ENCODE data around the gene SEMA6B. TPM values are rescaled to one million over a fixed set of nuclear protein-coding genes. Genes with fewer than 3 reads are reported as not detected.

The SEMA6B gene
- total and polyA plus RNA-seq, 2 experiments from 2014 or later: 0.50 to 3.2 TPM

DNA sequence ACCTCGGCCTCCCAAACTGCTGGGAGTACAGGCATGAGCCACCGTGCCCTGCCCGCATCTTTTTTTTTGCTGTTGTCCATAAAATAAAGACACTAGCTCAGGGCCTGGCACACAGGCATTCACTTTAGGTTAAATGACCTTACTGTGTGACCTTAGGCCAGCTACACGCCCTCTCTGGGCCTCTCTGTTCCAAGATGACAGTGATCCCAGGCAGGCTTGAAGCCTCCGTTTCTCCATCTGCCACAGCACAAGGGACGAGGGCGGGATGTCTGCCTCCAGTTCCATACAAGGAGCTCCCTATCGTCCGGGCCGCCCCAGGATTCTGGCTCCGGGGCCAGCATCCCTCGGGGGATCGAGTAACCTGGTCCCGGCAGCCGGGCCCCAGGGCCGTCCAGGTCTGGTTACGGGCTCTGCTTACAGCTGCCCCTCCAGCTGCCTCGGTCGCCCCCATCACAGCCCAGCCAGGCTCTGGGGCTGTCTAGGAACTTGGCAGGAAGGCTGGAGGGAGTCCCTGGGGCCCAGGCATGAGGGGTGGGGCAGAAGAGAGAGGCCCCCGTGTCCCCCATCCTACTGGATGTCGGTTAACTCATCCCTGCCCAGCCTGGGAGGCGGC is 11.9 kb upstream of the SEMA6B start:
- Histone ChIP-seq H3K9me3 (ENCODE audit: low read depth) (no peaks in the 10 kb centered on the region), H3K36me3 (replicated peaks; ENCODE audit: insufficient read depth, low read depth) (no peaks in the 10 kb centered on the region), H3K4me1 (ENCODE audit: insufficient read depth) (peaks cover 13% of the 10 kb centered on the region), H3K79me2 (no peaks in the 10 kb centered on the region), H3K9me2 (replicated peaks; ENCODE audit: insufficient read depth) (no peaks in the 10 kb centered on the region), H3K4me3 (no peak overlapping the region), H4K20me1 (ENCODE audit: insufficient read depth, poor library complexity, severe bottlenecking) (no peaks in the 10 kb centered on the region), H2AFZ (no peak overlapping the region), H3K27me3 (no peaks in the 10 kb centered on the region), H3K4me2 (peak overlapping the region; percentile 60), H3K27ac (no peak overlapping the region)
- DNase-seq (ENCODE audit: low spot score): peak; percentile 19
- 64% methylated on average over 20 of the region's 22 CpGs for WGBS (ENCODE audit: low lambda C conversion rate, missing lambda C conversion rate)
- TF ChIP-seq EZH2 (IDR thresholded peaks at IDR 0.05; ENCODE audit: borderline replicate concordance) (no peak), EZH2phosphoT487 (IDR thresholded peaks at IDR 0.05; ENCODE audit: low read depth, severe bottlenecking, unreplicated experiment) (no peak)
- TF ChIP-seq, protein P1, sequence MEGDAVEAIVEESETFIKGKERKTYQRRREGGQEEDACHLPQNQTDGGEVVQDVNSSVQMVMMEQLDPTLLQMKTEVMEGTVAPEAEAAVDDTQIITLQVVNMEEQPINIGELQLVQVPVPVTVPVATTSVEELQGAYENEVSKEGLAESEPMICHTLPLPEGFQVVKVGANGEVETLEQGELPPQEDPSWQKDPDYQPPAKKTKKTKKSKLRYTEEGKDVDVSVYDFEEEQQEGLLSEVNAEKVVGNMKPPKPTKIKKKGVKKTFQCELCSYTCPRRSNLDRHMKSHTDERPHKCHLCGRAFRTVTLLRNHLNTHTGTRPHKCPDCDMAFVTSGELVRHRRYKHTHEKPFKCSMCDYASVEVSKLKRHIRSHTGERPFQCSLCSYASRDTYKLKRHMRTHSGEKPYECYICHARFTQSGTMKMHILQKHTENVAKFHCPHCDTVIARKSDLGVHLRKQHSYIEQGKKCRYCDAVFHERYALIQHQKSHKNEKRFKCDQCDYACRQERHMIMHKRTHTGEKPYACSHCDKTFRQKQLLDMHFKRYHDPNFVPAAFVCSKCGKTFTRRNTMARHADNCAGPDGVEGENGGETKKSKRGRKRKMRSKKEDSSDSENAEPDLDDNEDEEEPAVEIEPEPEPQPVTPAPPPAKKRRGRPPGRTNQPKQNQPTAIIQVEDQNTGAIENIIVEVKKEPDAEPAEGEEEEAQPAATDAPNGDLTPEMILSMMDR (IDR thresholded peaks at IDR 0.05; ENCODE audit: poor library complexity): no peak

DNA sequence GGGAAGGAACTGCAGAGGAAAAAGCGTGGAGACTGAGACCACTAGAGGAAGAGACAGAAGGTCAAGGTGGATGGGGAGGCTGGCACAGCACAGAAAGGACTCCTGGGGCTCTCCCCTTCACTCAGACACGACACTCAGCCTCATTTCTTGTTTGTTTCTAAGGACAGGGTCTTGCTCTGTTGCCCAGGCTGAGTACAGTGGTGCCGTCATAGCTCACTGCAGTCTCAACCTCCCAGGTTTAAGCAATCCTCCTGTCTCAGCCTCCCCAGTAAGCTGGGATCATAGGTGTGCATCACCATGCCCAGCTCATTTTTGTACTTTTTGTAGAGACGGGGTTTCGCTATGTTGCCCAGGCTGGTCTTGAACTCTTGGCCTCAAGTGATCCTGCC is 11.4 kb upstream of the SEMA6B start:
- WGBS (ENCODE audit: low lambda C conversion rate, missing lambda C conversion rate): 92% methylated on average over 5 of the region's 5 CpGs
- Histone ChIP-seq H3K9me3 (ENCODE audit: low read depth) (no peaks in the 10 kb centered on the region), H3K4me3 (no peak overlapping the region), H3K27me3 (no peaks in the 10 kb centered on the region), H3K4me2 (no peak overlapping the region), H3K4me1 (ENCODE audit: insufficient read depth) (peaks cover 13% of the 10 kb centered on the region), H3K27ac (no peak overlapping the region), H3K79me2 (no peaks in the 10 kb centered on the region), H2AFZ (no peak overlapping the region), H3K9me2 (replicated peaks; ENCODE audit: insufficient read depth) (no peaks in the 10 kb centered on the region), H3K36me3 (replicated peaks; ENCODE audit: insufficient read depth, low read depth) (no peaks in the 10 kb centered on the region), H4K20me1 (ENCODE audit: insufficient read depth, poor library complexity, severe bottlenecking) (no peaks in the 10 kb centered on the region)
- no peak for DNase-seq (ENCODE audit: low spot score)
- no peak for TF ChIP-seq EZH2phosphoT487 (IDR thresholded peaks at IDR 0.05; ENCODE audit: low read depth, severe bottlenecking, unreplicated experiment)
- TF ChIP-seq EZH2 (IDR thresholded peaks at IDR 0.05; ENCODE audit: borderline replicate concordance): no peak
- TF ChIP-seq, protein P1 (IDR thresholded peaks at IDR 0.05; ENCODE audit: poor library complexity): no peak

DNA sequence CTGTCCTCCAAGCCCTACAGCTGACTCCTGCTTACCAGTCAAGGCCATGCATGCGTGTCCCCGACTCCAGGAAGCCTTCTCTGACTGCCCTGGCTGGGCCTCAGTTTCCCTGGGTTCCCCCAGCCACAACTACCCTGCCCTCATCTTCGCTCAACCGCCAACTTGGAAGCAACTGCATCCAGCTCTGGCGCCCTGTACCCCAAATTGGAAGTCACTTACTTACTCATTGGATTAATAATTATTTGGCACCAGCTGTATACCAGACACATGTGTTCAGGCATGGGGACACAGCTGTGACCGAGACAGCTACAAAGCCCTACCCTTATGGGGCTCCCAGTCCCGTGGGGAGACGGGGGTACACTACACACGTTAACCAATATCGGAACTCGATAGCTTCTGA is 10.9 kb upstream of the SEMA6B start:
- Histone ChIP-seq H3K9me2 (replicated peaks; ENCODE audit: insufficient read depth) (no peaks in the 10 kb centered on the region), H3K36me3 (replicated peaks; ENCODE audit: insufficient read depth, low read depth) (no peaks in the 10 kb centered on the region), H2AFZ (no peak overlapping the region), H3K27ac (no peak overlapping the region), H3K79me2 (no peaks in the 10 kb centered on the region), H3K4me1 (ENCODE audit: insufficient read depth) (peaks cover 8% of the 10 kb centered on the region), H4K20me1 (ENCODE audit: insufficient read depth, poor library complexity, severe bottlenecking) (no peaks in the 10 kb centered on the region), H3K4me3 (no peak overlapping the region), H3K4me2 (no peak overlapping the region), H3K27me3 (no peaks in the 10 kb centered on the region), H3K9me3 (ENCODE audit: low read depth) (no peaks in the 10 kb centered on the region)
- TF ChIP-seq, protein P1 (IDR thresholded peaks at IDR 0.05; ENCODE audit: poor library complexity): no peak
- TF ChIP-seq EZH2 (IDR thresholded peaks at IDR 0.05; ENCODE audit: borderline replicate concordance) (no peak), EZH2phosphoT487 (IDR thresholded peaks at IDR 0.05; ENCODE audit: low read depth, severe bottlenecking, unreplicated experiment) (no peak)
- no peak for DNase-seq (ENCODE audit: low spot score)
- 97% methylated on average over 11 of the region's 11 CpGs for WGBS (ENCODE audit: low lambda C conversion rate, missing lambda C conversion rate)

All from hepatocyte (in vitro differentiated cells).